Heart left ventricle (tissue), 16 donors: ENCODE results near the gene BRIP1. TPM values are rescaled to one million over a fixed set of nuclear protein-coding genes. Genes with fewer than 3 reads are reported as not detected.
A peak's percentile ranks its signal among the peaks of the same experiment; 100 is the strongest.

Experiments used
- ATAC-seq, 4 donors: fragments of 200-7000 bp; cut with Tn5 transposase; one replicate each; pipeline ENCODE4 v1.9.1; 2020 to 2022; ENCODE audit warnings: moderate library complexity in 4 of 4, mild to moderate bottlenecking in 3 of 4, moderate number of reproducible peaks in 1 of 4
- DNase-seq, 5 donors: peaks; one replicate each; pipeline ENCODE4 v3.0.0-alpha.2; 2020
- H3K27ac ChIP-seq, 12 donors: fragments of 200-600 bp; sonication (generic) in 4 of 12; one replicate each; pipeline versions ENCODE4 v1.5.0 to v1.8.0; 2016 to 2022; ENCODE audit warnings: mild to moderate bottlenecking in 2 of 12
- H3K27me3 ChIP-seq, 9 donors: fragments of 200-600 bp; sonication (generic) in 2 of 9; one replicate each; pipeline versions ENCODE4 v1.5.1 to v1.8.0; 2016 to 2022; ENCODE audit warnings: mild to moderate bottlenecking in 3 of 9
- H3K36me3 ChIP-seq, 9 donors: fragments of 200-600 bp; sonication (generic) in 2 of 9; one replicate each; pipeline versions ENCODE4 v1.5.0 to v1.8.0; 2018 to 2022; ENCODE audit warnings: mild to moderate bottlenecking in 2 of 9
- H3K4me1 ChIP-seq, 12 donors: fragments of 200-600 bp; sonication (generic) in 4 of 12; one replicate each; pipeline versions ENCODE4 v1.5.0 to v1.8.0; 2016 to 2022; ENCODE audit warnings: mild to moderate bottlenecking in 3 of 12
- H3K4me3 ChIP-seq, 12 donors: fragments of 200-600 bp; sonication (generic) in 4 of 12; one replicate each; pipeline versions ENCODE4 v1.5.0 to v1.8.0; 2017 to 2022; ENCODE audit warnings: mild to moderate bottlenecking in 9 of 12, moderate library complexity in 4 of 12
- H3K9me3 ChIP-seq, 12 donors: fragments of 200-600 bp; sonication (generic) in 4 of 12; one replicate each; pipeline versions ENCODE4 v1.5.0 to v1.8.0; 2016 to 2022; ENCODE audit warnings: mild to moderate bottlenecking in 1 of 12
- POLR2A ChIP-seq, 2 donors: fragments of 450-650 bp; IDR thresholded peaks; one replicate each; pipeline ENCODE4 v1.6.1; 2017; ENCODE audit warnings: antibody characterized with exemption in 2 of 2, mild to moderate bottlenecking in 2 of 2, moderate library complexity in 2 of 2
- WGBS, 4 donors: extraction: QIAGEN DNeasy Blood & Tissue Kit in 2 of 4; methylation state at CpG; one replicate each; pipeline versions ENCODE4 v1.1.5 to v1.1.7; 2013 to 2018; 5-methylcytosine and 5-hydroxymethylcytosine counted together
- intact Hi-C, 10 donors: fragments of 100-400 bp; cut with DNase I; formaldehyde crosslinking; loops; one replicate each; pipeline versions ENCODE4 v1.11.1 to v1.14.2; 2022
- polyA plus RNA-seq, 2 donors: library from polyadenylated mRNA; stranded (reverse); fragments of 200-250 nt; gene quantifications; one replicate each; pipeline ENCODE4 v1.2.3, GENCODE V29; 2013
- total RNA-seq, 9 donors: library from RNA; depleted of rRNA in 2 of 9; stranded (reverse); fragments of >200 nt in 2 of 9; fragmentation: NEBNext Ultra II Directional in 3 of 9; extraction: Animal tissue kit (Norgen Biotek cat#: 25700) in 3 of 9; gene quantifications; one replicate each; pipeline versions ENCODE4 v1.1.0 to v1.2.4, GENCODE V29; 2016 to 2023
- TF ChIP-seq, protein P1 (sequence below), 12 donors: fragments of 200-600 bp; sonication (generic) in 4 of 12; IDR thresholded peaks; one replicate each; pipeline versions ENCODE4 v1.5.0 to v1.8.0; 2018 to 2022; ENCODE audit warnings: antibody characterized with exemption in 12 of 12, mild to moderate bottlenecking in 5 of 12
- donor health status: ischemic (EF 13 %, LVEDD 7.1; RV severe dilation, severe dysfunction).
- donor health status: healthy with polysubstance abuse.
- donor health status: DM: no; HTN: yes; CAD: no.
- donor health status: DM: no; HTN: no; CAD: no.
- donor health status: ischemic (EF 25% LVEDD 6.9; RV normal size, moderate dysfunction).
- donor health status: ischemic (EF 25% LVEDD 5.7; RV mildly dilated, moderate dysfunction).
- donor health status: healthy.
- donor health status: DM: yes; HTN: yes; CAD: no.
- donor health status: ischemic (EF 35%, LVEDD 5.7; RV mildly dilated, moderate dysfunction).
- donor health status: nonischemic (EF 11% LVEDD 7.7; RV severe dilation, severe dysfunction).
- donor health status: DM: yes; HTN: yes; CAD: no.
- donor health status: PGD.
- donor health status: ischemic (EF 29% LVEDD 5.4; RV normal size, mild dysfunction).
- donor health status: nonischemic (EF 23%, LVEDD 6.1; RV moderate dilation, normal function).

The BRIP1 gene
- total and polyA plus RNA-seq, 11 donors, result 0.04 to 2.2 (median 0.12) TPM; not detected in 3

DNA sequence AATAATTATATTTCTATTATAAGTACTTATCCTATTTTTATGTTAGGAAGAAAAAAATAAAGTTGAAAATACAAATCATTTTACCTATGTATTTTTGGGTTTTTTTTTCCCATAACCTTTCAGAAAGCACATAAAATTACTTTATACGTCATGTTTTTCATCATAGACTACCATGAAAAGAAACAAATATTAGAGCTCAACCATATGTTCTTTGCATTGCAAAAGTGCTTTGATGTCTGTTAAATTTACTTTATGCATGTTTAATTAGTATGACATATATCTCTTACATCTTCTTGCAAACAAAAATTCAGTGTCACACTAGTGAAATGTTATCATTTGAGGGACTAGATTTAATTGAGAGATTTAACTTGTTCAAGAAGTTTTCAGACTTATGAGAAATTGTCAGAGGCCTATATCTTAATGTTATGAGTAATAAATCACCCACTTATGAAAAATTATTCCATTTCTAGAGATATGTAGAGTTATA is 24.0 kb downstream of the BRIP1 start:
- intact Hi-C loops, result loop anchor here in 7 of 10 donors (5.0 to 10.0 kb wide), 4 partner anchors 422 to 1117 kb away; no protein-coding TSS in a partner anchor
- 96 to 98% (median 97%) methylated on average over 1 of the region's 1 CpG for WGBS, 4 donors
- H3K9me3 ChIP-seq, result no peaks in the 10 kb centered on the region
- no peak for ATAC-seq
- H3K27me3 ChIP-seq, result no peaks in the 10 kb centered on the region
- no peak overlapping the region for H3K4me3 ChIP-seq
- no peaks in the 10 kb centered on the region for H3K36me3 ChIP-seq
- TF ChIP-seq, protein P1, sequence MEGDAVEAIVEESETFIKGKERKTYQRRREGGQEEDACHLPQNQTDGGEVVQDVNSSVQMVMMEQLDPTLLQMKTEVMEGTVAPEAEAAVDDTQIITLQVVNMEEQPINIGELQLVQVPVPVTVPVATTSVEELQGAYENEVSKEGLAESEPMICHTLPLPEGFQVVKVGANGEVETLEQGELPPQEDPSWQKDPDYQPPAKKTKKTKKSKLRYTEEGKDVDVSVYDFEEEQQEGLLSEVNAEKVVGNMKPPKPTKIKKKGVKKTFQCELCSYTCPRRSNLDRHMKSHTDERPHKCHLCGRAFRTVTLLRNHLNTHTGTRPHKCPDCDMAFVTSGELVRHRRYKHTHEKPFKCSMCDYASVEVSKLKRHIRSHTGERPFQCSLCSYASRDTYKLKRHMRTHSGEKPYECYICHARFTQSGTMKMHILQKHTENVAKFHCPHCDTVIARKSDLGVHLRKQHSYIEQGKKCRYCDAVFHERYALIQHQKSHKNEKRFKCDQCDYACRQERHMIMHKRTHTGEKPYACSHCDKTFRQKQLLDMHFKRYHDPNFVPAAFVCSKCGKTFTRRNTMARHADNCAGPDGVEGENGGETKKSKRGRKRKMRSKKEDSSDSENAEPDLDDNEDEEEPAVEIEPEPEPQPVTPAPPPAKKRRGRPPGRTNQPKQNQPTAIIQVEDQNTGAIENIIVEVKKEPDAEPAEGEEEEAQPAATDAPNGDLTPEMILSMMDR (IDR thresholded peaks at IDR 0.05), result no peak
- no peak for TF ChIP-seq POLR2A (IDR thresholded peaks at IDR 0.05)
- no peaks in the 10 kb centered on the region for H3K4me1 ChIP-seq
- no peak overlapping the region for H3K27ac ChIP-seq
- no peak for DNase-seq

DNA sequence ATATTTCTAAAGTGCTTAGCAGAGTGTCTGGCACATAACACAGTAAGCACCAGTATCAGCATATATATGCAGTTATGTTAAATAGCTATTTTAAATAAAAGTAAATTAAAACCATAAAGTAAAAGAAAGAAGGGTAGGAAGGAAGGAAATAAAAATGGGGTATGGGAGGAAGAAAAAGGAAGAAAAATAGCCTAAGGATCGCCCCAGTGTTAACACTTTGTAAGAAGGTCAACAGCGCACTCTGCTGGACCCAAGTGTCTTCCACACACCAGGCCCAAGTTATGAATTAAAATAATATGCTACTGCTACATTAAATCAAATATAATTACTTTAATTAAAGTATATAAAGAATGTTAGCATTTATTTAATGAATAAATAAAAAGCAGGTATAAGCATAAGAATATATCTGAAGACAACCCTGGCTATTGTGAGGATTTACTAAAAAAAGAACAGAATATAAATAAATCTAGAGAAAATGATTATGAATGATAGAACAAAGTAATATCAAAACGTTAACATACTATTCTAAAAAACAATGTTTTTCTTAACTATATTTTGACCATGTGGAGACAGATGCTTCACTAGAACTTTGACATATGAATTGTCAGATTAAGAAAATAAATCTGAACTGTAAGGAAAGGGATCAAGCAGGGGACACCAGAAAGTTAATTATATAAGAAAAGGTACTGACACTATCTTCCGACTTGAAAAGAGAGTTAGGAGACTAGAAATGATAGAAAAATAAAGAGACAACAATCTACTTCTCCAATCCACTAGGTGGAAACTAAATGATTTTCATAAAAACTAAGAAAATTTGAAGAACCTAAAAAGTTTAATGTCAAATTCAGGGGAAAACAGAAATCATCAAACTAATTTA is 25.9 kb downstream of the BRIP1 start:
- Histone ChIP-seq H3K27me3 (no peaks in the 10 kb centered on the region), H3K4me3 (no peak overlapping the region), H3K4me1 (no peaks in the 10 kb centered on the region), H3K36me3 (no peaks in the 10 kb centered on the region), H3K9me3 (no peaks in the 10 kb centered on the region), H3K27ac (no peak overlapping the region)
- ATAC-seq (peak in 3 of 4 donors; percentile 44 to 57 (median 50)), DNase-seq (peak in 4 of 5 donors; percentile 15 to 43 (median 36))
- intact Hi-C loops, result loop anchor here in 7 of 10 donors (2.0 to 10.0 kb wide), 5 partner anchors 420 to 1117 kb away; no protein-coding TSS in a partner anchor
- no peak for TF ChIP-seq POLR2A (IDR thresholded peaks at IDR 0.05)
- TF ChIP-seq, protein P1 (IDR thresholded peaks at IDR 0.05), result peak; percentile 37 to 77 (median 58)
- 47 to 56% (median 51%) methylated on average over 4 of the region's 4 CpGs for whole genome bisulfite sequencing, 4 donors

GRCh38 chr17:61836266-61837174 is 26.8 kb downstream of the BRIP1 start:
- TF ChIP-seq POLR2A (IDR thresholded peaks at IDR 0.05), result no peak
- TF ChIP-seq, protein P1 (IDR thresholded peaks at IDR 0.05), result no peak
- no peak for ATAC-seq
- H3K36me3 ChIP-seq, result no peaks in the 10 kb centered on the region
- no peaks in the 10 kb centered on the region for H3K9me3 ChIP-seq
- intact Hi-C loops, result loop anchor here in 7 of 10 donors (2.0 to 10.0 kb wide), 5 partner anchors 419 to 1116 kb away; no protein-coding TSS in a partner anchor
- no peak overlapping the region for H3K27ac ChIP-seq
- H3K4me1 ChIP-seq, result no peaks in the 10 kb centered on the region
- H3K4me3 ChIP-seq, result no peak overlapping the region
- no peak for DNase-seq
- 90 to 94% (median 92%) methylated on average over 3 of the region's 3 CpGs for WGBS, 4 donors
- H3K27me3 ChIP-seq, result no peaks in the 10 kb centered on the region
